Ectodermal cell (in vitro differentiated cells): ENCODE data around the gene RUNX1.

Experiments used
- H3K27ac ChIP-seq: 2 replicates; pipeline ENCODE4 v1.7.0; 2013; ENCODE audit warnings: mild to moderate bottlenecking, low read depth, low read length; ENCODE audit not compliant: insufficient read depth, poor library complexity, severe bottlenecking
- H3K27me3 ChIP-seq: 2 replicates; pipeline ENCODE4 v1.7.0; 2013; ENCODE audit warnings: mild to moderate bottlenecking, low read length; ENCODE audit not compliant: insufficient read depth, control insufficient read depth, poor library complexity, severe bottlenecking
- H3K36me3 ChIP-seq: one replicate; pipeline ENCODE4 v1.7.0; 2013; ENCODE audit warnings: low read length; ENCODE audit not compliant: control insufficient read depth, insufficient read depth
- H3K4me1 ChIP-seq: one replicate; pipeline ENCODE4 v1.7.0; 2013; ENCODE audit warnings: low read length; ENCODE audit not compliant: control insufficient read depth, insufficient read depth
- H3K4me3 ChIP-seq: 2 replicates; pipeline ENCODE4 v1.7.0; 2013; ENCODE audit warnings: low read depth, low read length, control low read depth; ENCODE audit not compliant: insufficient read depth
- H3K9me3 ChIP-seq: 2 replicates; pipeline ENCODE4 v1.7.0; 2013; ENCODE audit warnings: mild to moderate bottlenecking, low read length, moderate library complexity; ENCODE audit not compliant: control insufficient read depth
- WGBS, 2 experiments: methylation state at CpG; one replicate each; pipeline ENCODE4 v1.1.7; 2013; ENCODE audit warnings: missing lambda C conversion rate in 2 of 2; 5-methylcytosine and 5-hydroxymethylcytosine counted together

Gene RUNX1

DNA sequence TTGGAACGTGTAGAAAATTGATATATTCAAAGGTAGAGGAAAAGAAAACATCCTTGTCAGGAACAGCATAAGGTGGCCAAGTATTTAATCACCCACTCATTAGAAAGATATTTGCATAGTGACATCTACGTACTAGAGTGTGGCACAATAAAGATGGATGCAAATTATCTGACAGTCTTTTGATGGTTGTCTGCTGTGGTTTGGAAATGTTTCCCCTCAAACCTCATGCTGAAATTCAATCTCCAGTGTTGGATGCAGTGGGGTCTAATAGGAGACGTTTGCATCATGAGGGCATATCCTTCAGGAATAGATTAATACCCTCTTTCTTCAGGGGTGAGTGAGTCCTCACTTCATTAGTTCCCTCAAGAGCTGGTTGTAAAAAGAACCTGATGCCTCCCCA lies 34.1 kb upstream of the RUNX1 start:
- no peaks in the 10 kb centered on the region for H3K27me3 ChIP-seq
- no peak overlapping the region for H3K4me3 ChIP-seq
- H3K4me1 ChIP-seq: no peaks in the 10 kb centered on the region
- no peaks in the 10 kb centered on the region for H3K36me3 ChIP-seq
- no peak overlapping the region for H3K27ac ChIP-seq
- 98 to 99% methylated on average over 3 of the region's 3 CpGs for WGBS, 2 experiments
- H3K9me3 ChIP-seq: no peaks in the 10 kb centered on the region

DNA sequence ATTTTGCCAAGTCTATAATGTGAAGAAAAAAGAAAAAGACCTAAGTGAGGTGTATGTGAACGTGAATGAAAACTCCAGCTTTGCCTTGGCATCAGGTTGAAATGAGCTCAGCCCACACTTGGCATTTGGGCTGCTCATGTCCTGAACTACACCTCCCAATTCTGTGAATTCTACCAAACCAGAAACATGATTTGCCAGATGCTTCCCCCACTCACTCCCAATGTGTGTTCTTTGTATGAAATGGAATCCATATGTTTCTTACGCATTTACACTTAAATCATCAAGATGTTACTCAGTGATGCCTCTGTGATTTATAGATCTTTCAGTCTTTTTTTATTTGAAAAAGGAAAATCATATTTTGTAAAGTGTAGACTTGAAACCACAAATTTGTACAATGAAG lies 32.8 kb upstream of the RUNX1 start:
- Histone ChIP-seq H3K4me1 (no peaks in the 10 kb centered on the region), H3K27ac (no peak overlapping the region), H3K36me3 (no peaks in the 10 kb centered on the region), H3K9me3 (no peaks in the 10 kb centered on the region), H3K27me3 (no peaks in the 10 kb centered on the region), H3K4me3 (no peak overlapping the region)
- 88 to 100% methylated on average over 1 of the region's 2 CpGs for WGBS, 2 experiments

DNA sequence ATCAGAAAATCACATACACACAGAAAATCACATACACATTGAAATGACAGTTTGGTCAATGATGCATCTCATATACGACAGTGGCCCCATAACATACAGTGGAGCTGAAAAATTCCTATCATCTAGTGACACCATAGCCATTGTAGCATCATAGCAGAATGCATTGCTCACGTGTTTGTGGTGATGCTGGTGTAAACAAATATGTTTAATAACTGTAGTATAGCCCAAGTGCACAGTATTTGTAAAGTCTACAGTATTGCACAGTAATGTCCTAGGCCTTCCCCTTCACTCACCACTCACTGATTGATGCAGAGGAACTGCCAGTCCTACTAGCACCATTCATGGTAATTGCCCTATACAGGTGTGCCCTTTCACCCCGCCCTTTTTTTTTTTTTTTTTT lies 30.1 kb upstream of the RUNX1 start:
- Histone ChIP-seq H3K4me1 (no peaks in the 10 kb centered on the region), H3K27me3 (no peaks in the 10 kb centered on the region), H3K4me3 (no peak overlapping the region), H3K27ac (no peak overlapping the region), H3K9me3 (no peaks in the 10 kb centered on the region), H3K36me3 (no peaks in the 10 kb centered on the region)
- 89 to 100% methylated on average over 1 to 2 of the region's 3 CpGs for WGBS, 2 experiments

DNA sequence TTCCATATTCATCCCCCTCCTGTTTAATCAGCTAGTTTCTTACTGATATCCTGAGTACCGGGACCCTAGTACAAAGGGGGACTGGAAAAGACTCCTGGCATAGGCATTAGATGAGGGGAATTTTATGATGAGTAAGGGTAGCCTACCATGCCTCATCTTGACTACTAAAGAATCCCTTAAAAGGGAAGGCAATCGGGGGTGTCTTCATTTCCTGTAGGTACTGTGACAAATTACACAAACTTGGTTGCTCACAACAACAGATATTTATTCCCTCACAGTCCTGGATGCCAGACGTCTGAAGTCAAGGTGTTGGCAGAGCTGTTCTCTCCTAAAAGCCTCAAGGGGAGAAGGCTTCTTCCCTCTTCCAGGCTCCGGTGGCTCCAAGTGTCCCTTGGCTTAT lies 28.9 kb upstream of the RUNX1 start:
- no peaks in the 10 kb centered on the region for H3K9me3 ChIP-seq
- no peaks in the 10 kb centered on the region for H3K27me3 ChIP-seq
- no peaks in the 10 kb centered on the region for H3K4me1 ChIP-seq
- 90 to 91% methylated on average over 3 to 4 of the region's 4 CpGs for WGBS, 2 experiments
- H3K36me3 ChIP-seq: no peaks in the 10 kb centered on the region
- no peak overlapping the region for H3K4me3 ChIP-seq
- no peak overlapping the region for H3K27ac ChIP-seq

DNA sequence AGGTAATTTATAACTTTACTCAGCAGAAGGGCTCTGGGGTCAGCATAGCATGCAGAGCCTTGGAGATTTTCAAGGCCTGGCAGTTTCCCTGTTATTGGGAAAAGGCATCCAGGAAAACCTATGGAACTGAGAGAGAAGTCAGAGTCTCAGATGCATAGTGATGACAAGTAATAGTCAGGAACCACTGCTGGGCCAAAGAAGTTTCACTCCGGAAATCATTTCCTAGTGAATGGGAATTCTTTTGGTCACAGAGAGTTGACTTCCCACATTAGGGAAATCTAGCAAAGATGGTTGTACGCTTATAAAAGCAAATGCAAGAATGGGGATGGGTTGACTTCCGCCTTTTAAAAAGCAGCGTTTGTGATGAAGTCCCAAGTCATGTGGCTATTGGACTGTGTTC lies 28.4 kb upstream of the RUNX1 start:
- no peak overlapping the region for H3K27ac ChIP-seq
- no peaks in the 10 kb centered on the region for H3K9me3 ChIP-seq
- no peaks in the 10 kb centered on the region for H3K4me1 ChIP-seq
- 96 to 97% methylated on average over 4 of the region's 4 CpGs for WGBS, 2 experiments
- no peak overlapping the region for H3K4me3 ChIP-seq
- H3K36me3 ChIP-seq: no peaks in the 10 kb centered on the region
- H3K27me3 ChIP-seq: no peaks in the 10 kb centered on the region

DNA sequence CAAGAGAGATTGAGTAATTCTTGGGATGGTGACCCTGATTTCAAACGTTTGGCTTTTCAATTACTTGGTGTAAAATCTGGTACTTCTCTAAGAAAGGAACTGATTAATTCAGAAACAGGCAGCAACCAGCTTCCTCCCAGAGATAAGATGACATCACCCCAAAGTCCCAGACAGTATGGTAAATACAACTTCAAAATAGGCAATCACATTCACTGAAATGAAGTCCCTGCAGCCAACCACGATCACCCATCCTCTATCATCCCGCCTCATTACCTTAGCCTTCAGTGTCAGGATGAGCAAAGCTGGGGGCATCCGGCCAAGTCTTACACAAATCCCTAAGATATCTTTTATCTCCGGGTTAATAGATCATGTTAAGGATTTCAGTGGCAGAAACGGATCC lies 26.4 kb upstream of the RUNX1 start:
- Histone ChIP-seq H3K27ac (no peak overlapping the region), H3K9me3 (no peaks in the 10 kb centered on the region), H3K4me1 (no peaks in the 10 kb centered on the region), H3K36me3 (no peaks in the 10 kb centered on the region), H3K4me3 (no peak overlapping the region), H3K27me3 (no peaks in the 10 kb centered on the region)
- WGBS, 2 experiments: 89 to 91% methylated on average over 6 of the region's 6 CpGs

DNA sequence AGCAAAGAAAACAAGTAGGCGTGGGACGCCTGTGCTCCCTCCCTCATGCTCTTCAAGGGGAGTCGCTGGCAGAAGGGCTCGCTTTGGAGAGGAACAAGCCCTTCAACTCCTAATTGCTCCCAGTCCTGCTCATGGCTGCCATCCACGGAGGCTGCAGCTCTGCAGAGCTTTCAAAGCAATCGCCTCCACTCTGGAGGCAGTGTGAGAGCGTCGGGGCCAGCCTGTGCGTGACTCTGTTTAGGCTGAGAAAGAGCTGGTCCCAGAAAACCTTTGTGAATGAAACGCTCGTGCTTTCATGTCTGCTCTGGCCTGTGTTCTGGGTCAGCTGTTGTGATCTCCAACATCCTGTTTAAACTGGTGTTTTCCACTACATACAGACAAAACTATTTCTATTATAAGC lies 23.9 kb upstream of the RUNX1 start:
- Histone ChIP-seq H3K4me1 (no peaks in the 10 kb centered on the region), H3K36me3 (no peaks in the 10 kb centered on the region), H3K27ac (no peak overlapping the region), H3K9me3 (no peaks in the 10 kb centered on the region), H3K4me3 (no peak overlapping the region), H3K27me3 (no peaks in the 10 kb centered on the region)
- 91 to 94% methylated on average over 11 of the region's 11 CpGs for WGBS, 2 experiments

DNA sequence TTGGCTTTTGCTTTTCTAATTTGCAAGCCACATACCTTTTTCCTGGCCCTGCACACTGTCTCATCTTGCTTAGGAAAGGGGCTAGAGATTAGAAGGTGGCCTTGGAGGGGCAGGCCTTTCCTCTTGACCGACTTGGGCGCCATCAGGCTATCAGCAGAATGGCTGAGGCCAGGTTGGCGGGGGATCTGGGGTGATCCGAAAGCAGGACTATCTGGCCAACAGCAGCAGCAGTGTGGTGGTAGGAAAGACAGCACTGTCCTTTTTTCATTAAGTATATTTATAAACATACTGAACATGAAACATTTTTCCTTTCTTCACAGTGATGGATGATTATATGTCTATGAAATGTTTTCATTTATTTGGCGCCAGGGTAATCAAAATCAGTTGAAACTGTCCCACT lies 23.5 kb upstream of the RUNX1 start:
- 96 to 98% methylated on average over 5 of the region's 5 CpGs for WGBS, 2 experiments
- Histone ChIP-seq H3K36me3 (no peaks in the 10 kb centered on the region), H3K4me1 (no peaks in the 10 kb centered on the region), H3K27ac (no peak overlapping the region), H3K4me3 (no peak overlapping the region), H3K27me3 (no peaks in the 10 kb centered on the region), H3K9me3 (no peaks in the 10 kb centered on the region)

DNA sequence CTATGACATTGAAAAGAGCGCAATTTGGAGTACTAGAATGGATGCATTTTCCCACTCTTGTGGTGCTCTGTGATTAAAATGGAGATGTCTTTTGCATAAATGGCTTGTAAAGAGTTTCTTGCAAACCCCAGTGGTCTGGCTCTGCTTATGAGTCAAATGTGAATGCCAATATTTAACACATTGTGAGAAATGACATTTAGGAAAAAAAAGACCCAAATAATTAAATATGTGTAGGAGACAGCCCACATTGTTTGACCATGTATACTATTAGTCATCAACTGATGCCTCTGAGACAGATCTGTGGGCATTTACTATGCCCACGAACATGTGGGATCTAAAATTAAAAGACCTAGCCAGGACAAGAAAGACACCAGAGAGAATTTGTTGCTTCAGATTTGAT lies 22.2 kb upstream of the RUNX1 start:
- H3K4me3 ChIP-seq: no peak overlapping the region
- H3K27me3 ChIP-seq: no peaks in the 10 kb centered on the region
- H3K9me3 ChIP-seq: no peaks in the 10 kb centered on the region
- no peaks in the 10 kb centered on the region for H3K36me3 ChIP-seq
- H3K4me1 ChIP-seq: no peaks in the 10 kb centered on the region
- H3K27ac ChIP-seq: no peak overlapping the region
- WGBS, 2 experiments: 77 to 90% methylated on average over 2 of the region's 2 CpGs

DNA sequence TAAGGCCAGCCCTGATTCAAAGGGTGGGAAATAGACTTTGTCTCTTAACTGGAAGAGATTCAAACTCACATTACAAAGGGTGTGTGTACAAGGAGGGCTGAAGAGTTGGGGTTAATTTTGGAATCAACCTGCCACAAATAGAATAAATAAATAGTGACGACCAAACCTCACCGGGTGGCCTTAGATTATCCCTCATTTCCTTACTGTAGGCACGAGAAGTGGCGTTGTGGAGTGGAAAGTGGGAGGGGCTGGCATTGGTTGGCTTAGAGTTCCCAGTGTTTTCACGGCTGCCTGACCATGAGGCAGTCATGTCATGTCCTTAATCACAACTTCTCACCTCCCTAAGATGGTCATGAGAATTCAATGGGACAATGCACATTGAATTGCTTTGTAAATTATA lies 21.3 kb upstream of the RUNX1 start:
- no peaks in the 10 kb centered on the region for H3K4me1 ChIP-seq
- H3K36me3 ChIP-seq: no peaks in the 10 kb centered on the region
- no peaks in the 10 kb centered on the region for H3K9me3 ChIP-seq
- H3K27me3 ChIP-seq: no peaks in the 10 kb centered on the region
- no peak overlapping the region for H3K27ac ChIP-seq
- no peak overlapping the region for H3K4me3 ChIP-seq
- 70 to 100% methylated on average over 4 to 5 of the region's 5 CpGs for WGBS, 2 experiments

DNA sequence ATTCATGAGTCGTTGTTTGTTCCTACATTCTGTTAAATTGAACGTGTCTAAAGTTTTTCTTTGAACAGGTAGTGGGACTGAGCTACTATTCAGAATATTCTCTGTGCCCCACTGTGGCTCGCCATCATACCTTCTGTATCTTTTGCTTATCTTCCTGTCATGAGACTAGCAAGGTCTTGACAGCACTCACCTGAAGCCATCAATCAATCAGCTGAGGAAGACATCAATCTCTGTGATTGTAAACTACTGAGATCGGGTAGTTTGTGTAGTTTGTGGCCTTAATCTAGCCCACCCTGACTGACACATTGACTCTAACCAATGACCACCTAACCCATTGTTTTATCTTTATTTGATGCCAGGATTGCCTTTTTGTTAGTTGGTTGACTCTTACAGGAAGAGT lies 17.7 kb upstream of the RUNX1 start:
- H3K27me3 ChIP-seq: no peaks in the 10 kb centered on the region
- no peak overlapping the region for H3K27ac ChIP-seq
- no peaks in the 10 kb centered on the region for H3K36me3 ChIP-seq
- 95 to 100% methylated on average over 3 to 4 of the region's 4 CpGs for WGBS, 2 experiments
- no peaks in the 10 kb centered on the region for H3K9me3 ChIP-seq
- no peak overlapping the region for H3K4me3 ChIP-seq
- no peaks in the 10 kb centered on the region for H3K4me1 ChIP-seq
